Measurements from ENCODE around the gene SCFD2.

DNA sequence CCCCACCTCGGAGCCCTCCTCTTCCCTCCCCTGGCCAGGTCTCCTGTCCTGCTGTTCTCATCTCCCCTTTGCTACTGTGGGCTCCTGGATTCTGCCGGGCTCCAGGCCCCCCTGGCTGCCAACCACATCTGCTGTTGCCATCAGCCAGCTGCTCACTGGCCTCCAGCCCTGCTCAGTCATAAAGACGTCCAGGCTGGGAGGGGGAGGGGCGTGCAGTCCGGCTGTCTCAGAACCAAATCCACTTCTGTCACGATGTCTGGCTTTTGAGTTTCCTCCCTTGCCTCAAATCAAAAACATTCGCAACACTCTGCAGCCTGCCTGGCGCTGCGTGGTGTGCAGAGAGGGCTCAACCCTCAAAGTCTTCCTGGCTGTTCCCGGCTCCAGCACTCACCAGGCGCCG, 496.7 kb downstream of the SCFD2 start:
- no peak for TF ChIP-seq POLR2A (IDR thresholded peaks at IDR 0.05)
- no peak for TF ChIP-seq CTCF (IDR thresholded peaks at IDR 0.05)
- no peak for TF ChIP-seq POLR2AphosphoS5 (IDR thresholded peaks at IDR 0.05)
